ENCODE measurements around the gene OSBPL9. TPM values are rescaled to one million over a fixed set of nuclear protein-coding genes. Genes with fewer than 3 reads are reported as not detected.

OSBPL9 gene
- polyA plus RNA-seq, 4 donors: 19.7 to 72.9 (median 31.8) TPM

GRCh38 chr1:51679435-51679834 is 62.5 kb downstream of the OSBPL9 start:
- DNase-seq (no peak), FAIRE-seq (no peak)
- peaks cover 0 to 5% (median 0%) of the 10 kb centered on the region in 3 donors for H3K36me3 ChIP-seq (ENCODE audit: control insufficient read depth in 3 of 3, insufficient read depth in 2 of 3, low read depth in 1 of 3, low read length in 3 of 3)
- no peak overlapping the region for H3K27ac ChIP-seq (ENCODE audit: low read depth in 1 of 3, low read length in 2 of 3)
- H3K27me3 ChIP-seq (ENCODE audit: control insufficient read depth in 3 of 3, insufficient read depth in 3 of 3, low read length in 3 of 3): no peaks in the 10 kb centered on the region
- no peaks in the 10 kb centered on the region for H3K9me3 ChIP-seq (ENCODE audit: control insufficient read depth in 2 of 2, insufficient read depth in 1 of 2, low read depth in 1 of 2, low read length in 1 of 2)
- no peaks in the 10 kb centered on the region for H3K4me1 ChIP-seq (ENCODE audit: control insufficient read depth in 3 of 3, insufficient read depth in 2 of 3, low read depth in 1 of 3, low read length in 2 of 3)
- H3K4me3 ChIP-seq (ENCODE audit: low read depth in 1 of 3, low read length in 3 of 3): no peak overlapping the region

GRCh38 chr1:51684776-51685175 is 67.9 kb downstream of the OSBPL9 start:
- 96 to 99% (median 97%) methylated on average over 5 of the region's 5 CpGs for WGBS, 3 donors
- FAIRE-seq: no peak

GRCh38 chr1:51686450-51686849 is 69.6 kb downstream of the OSBPL9 start:
- Histone ChIP-seq H3K27me3 (ENCODE audit: control insufficient read depth in 3 of 3, insufficient read depth in 3 of 3, low read length in 3 of 3) (no peaks in the 10 kb centered on the region), H3K36me3 (ENCODE audit: control insufficient read depth in 3 of 3, insufficient read depth in 2 of 3, low read depth in 1 of 3, low read length in 3 of 3) (no peaks in the 10 kb centered on the region), H3K27ac (ENCODE audit: low read depth in 1 of 3, low read length in 2 of 3) (no peak overlapping the region), H3K4me3 (ENCODE audit: low read depth in 1 of 3, low read length in 3 of 3) (no peak overlapping the region), H3K9me3 (ENCODE audit: control insufficient read depth in 2 of 2, insufficient read depth in 1 of 2, low read depth in 1 of 2, low read length in 1 of 2) (no peaks in the 10 kb centered on the region), H3K4me1 (ENCODE audit: control insufficient read depth in 3 of 3, insufficient read depth in 2 of 3, low read depth in 1 of 3, low read length in 2 of 3) (no peaks in the 10 kb centered on the region)
- 55 to 68% (median 65%) methylated on average over 2 of the region's 2 CpGs for WGBS, 3 donors
- no peak for FAIRE-seq
- DNase-seq: no peak

More at GRCh38 chr1:51684776-51685175, 67.9 kb downstream of the OSBPL9 start:
- no peak for DNase-seq
- H3K36me3 ChIP-seq (ENCODE audit: control insufficient read depth in 3 of 3, insufficient read depth in 2 of 3, low read depth in 1 of 3, low read length in 3 of 3): no peaks in the 10 kb centered on the region
- H3K4me3 ChIP-seq (ENCODE audit: low read depth in 1 of 3, low read length in 3 of 3): no peak overlapping the region
- H3K9me3 ChIP-seq (ENCODE audit: control insufficient read depth in 2 of 2, insufficient read depth in 1 of 2, low read depth in 1 of 2, low read length in 1 of 2): no peaks in the 10 kb centered on the region
- no peaks in the 10 kb centered on the region for H3K27me3 ChIP-seq (ENCODE audit: control insufficient read depth in 3 of 3, insufficient read depth in 3 of 3, low read length in 3 of 3)
- H3K4me1 ChIP-seq (ENCODE audit: control insufficient read depth in 3 of 3, insufficient read depth in 2 of 3, low read depth in 1 of 3, low read length in 2 of 3): no peaks in the 10 kb centered on the region
- H3K27ac ChIP-seq (ENCODE audit: low read depth in 1 of 3, low read length in 2 of 3): no peak overlapping the region

- no peaks in the 10 kb centered on the region for H3K4me1 ChIP-seq (ENCODE audit: control insufficient read depth in 3 of 3, insufficient read depth in 2 of 3, low read depth in 1 of 3, low read length in 2 of 3)
- DNase-seq (no peak), FAIRE-seq (no peak)
- H3K4me3 ChIP-seq (ENCODE audit: low read depth in 1 of 3, low read length in 3 of 3): no peak overlapping the region
- H3K36me3 ChIP-seq (ENCODE audit: control insufficient read depth in 3 of 3, insufficient read depth in 2 of 3, low read depth in 1 of 3, low read length in 3 of 3): no peaks in the 10 kb centered on the region
- H3K27ac ChIP-seq (ENCODE audit: low read depth in 1 of 3, low read length in 2 of 3): no peak overlapping the region
- no peaks in the 10 kb centered on the region for H3K9me3 ChIP-seq (ENCODE audit: control insufficient read depth in 2 of 2, insufficient read depth in 1 of 2, low read depth in 1 of 2, low read length in 1 of 2)
- H3K27me3 ChIP-seq (ENCODE audit: control insufficient read depth in 3 of 3, insufficient read depth in 3 of 3, low read length in 3 of 3): no peaks in the 10 kb centered on the region
These were observed 72.2 kb downstream of the OSBPL9 start for GRCh38 chr1:51689075-51689440.

GRCh38 chr1:51689643-51690042 is 72.8 kb downstream of the OSBPL9 start:
- Histone ChIP-seq H3K36me3 (ENCODE audit: control insufficient read depth in 3 of 3, insufficient read depth in 2 of 3, low read depth in 1 of 3, low read length in 3 of 3) (no peaks in the 10 kb centered on the region), H3K27me3 (ENCODE audit: control insufficient read depth in 3 of 3, insufficient read depth in 3 of 3, low read length in 3 of 3) (no peaks in the 10 kb centered on the region), H3K4me3 (ENCODE audit: low read depth in 1 of 3, low read length in 3 of 3) (no peak overlapping the region), H3K9me3 (ENCODE audit: control insufficient read depth in 2 of 2, insufficient read depth in 1 of 2, low read depth in 1 of 2, low read length in 1 of 2) (no peaks in the 10 kb centered on the region), H3K4me1 (ENCODE audit: control insufficient read depth in 3 of 3, insufficient read depth in 2 of 3, low read depth in 1 of 3, low read length in 2 of 3) (no peaks in the 10 kb centered on the region), H3K27ac (ENCODE audit: low read depth in 1 of 3, low read length in 2 of 3) (no peak overlapping the region)
- FAIRE-seq: no peak
- no peak for DNase-seq

- Histone ChIP-seq H3K36me3 (ENCODE audit: control insufficient read depth in 3 of 3, insufficient read depth in 2 of 3, low read depth in 1 of 3, low read length in 3 of 3) (no peaks in the 10 kb centered on the region), H3K9me3 (ENCODE audit: control insufficient read depth in 2 of 2, insufficient read depth in 1 of 2, low read depth in 1 of 2, low read length in 1 of 2) (no peaks in the 10 kb centered on the region), H3K27me3 (ENCODE audit: control insufficient read depth in 3 of 3, insufficient read depth in 3 of 3, low read length in 3 of 3) (no peaks in the 10 kb centered on the region), H3K4me3 (ENCODE audit: low read depth in 1 of 3, low read length in 3 of 3) (no peak overlapping the region), H3K4me1 (ENCODE audit: control insufficient read depth in 3 of 3, insufficient read depth in 2 of 3, low read depth in 1 of 3, low read length in 2 of 3) (no peaks in the 10 kb centered on the region), H3K27ac (ENCODE audit: low read depth in 1 of 3, low read length in 2 of 3) (no peak overlapping the region)
- WGBS, 3 donors: 63 to 80% (median 71%) methylated on average over 3 of the region's 3 CpGs
- FAIRE-seq: no peak
- peak in 1 of 2 donors; percentile 27 for DNase-seq
These were observed 73.5 kb downstream of the OSBPL9 start for GRCh38 chr1:51690285-51690961.

GRCh38 chr1:51691920-51692319 is 75.0 kb downstream of the OSBPL9 start:
- H3K36me3 ChIP-seq (ENCODE audit: control insufficient read depth in 3 of 3, insufficient read depth in 2 of 3, low read depth in 1 of 3, low read length in 3 of 3): no peaks in the 10 kb centered on the region
- no peaks in the 10 kb centered on the region for H3K4me1 ChIP-seq (ENCODE audit: control insufficient read depth in 3 of 3, insufficient read depth in 2 of 3, low read depth in 1 of 3, low read length in 2 of 3)
- FAIRE-seq (no peak), DNase-seq (no peak)
- no peak overlapping the region for H3K27ac ChIP-seq (ENCODE audit: low read depth in 1 of 3, low read length in 2 of 3)
- H3K27me3 ChIP-seq (ENCODE audit: control insufficient read depth in 3 of 3, insufficient read depth in 3 of 3, low read length in 3 of 3): no peaks in the 10 kb centered on the region
- WGBS, 3 donors: 84 to 89% (median 86%) methylated on average over 5 of the region's 5 CpGs
- H3K4me3 ChIP-seq (ENCODE audit: low read depth in 1 of 3, low read length in 3 of 3): no peak overlapping the region
- H3K9me3 ChIP-seq (ENCODE audit: control insufficient read depth in 2 of 2, insufficient read depth in 1 of 2, low read depth in 1 of 2, low read length in 1 of 2): no peaks in the 10 kb centered on the region

GRCh38 chr1:51693419-51694155 is 76.7 kb downstream of the OSBPL9 start:
- FAIRE-seq: no peak
- no peaks in the 10 kb centered on the region for H3K4me1 ChIP-seq (ENCODE audit: control insufficient read depth in 3 of 3, insufficient read depth in 2 of 3, low read depth in 1 of 3, low read length in 2 of 3)
- H3K4me3 ChIP-seq (ENCODE audit: low read depth in 1 of 3, low read length in 3 of 3): no peak overlapping the region
- H3K27me3 ChIP-seq (ENCODE audit: control insufficient read depth in 3 of 3, insufficient read depth in 3 of 3, low read length in 3 of 3): no peaks in the 10 kb centered on the region
- no peak overlapping the region for H3K27ac ChIP-seq (ENCODE audit: low read depth in 1 of 3, low read length in 2 of 3)
- H3K36me3 ChIP-seq (ENCODE audit: control insufficient read depth in 3 of 3, insufficient read depth in 2 of 3, low read depth in 1 of 3, low read length in 3 of 3): no peaks in the 10 kb centered on the region
- peak in 1 of 2 donors; percentile 5 for DNase-seq
- WGBS, 3 donors: 62 to 73% (median 67%) methylated on average over 4 of the region's 4 CpGs
- no peaks in the 10 kb centered on the region for H3K9me3 ChIP-seq (ENCODE audit: control insufficient read depth in 2 of 2, insufficient read depth in 1 of 2, low read depth in 1 of 2, low read length in 1 of 2)

- DNase-seq (no peak), FAIRE-seq (no peak)
- no peaks in the 10 kb centered on the region for H3K4me1 ChIP-seq (ENCODE audit: control insufficient read depth in 3 of 3, insufficient read depth in 2 of 3, low read depth in 1 of 3, low read length in 2 of 3)
- WGBS, 3 donors: 95 to 98% (median 97%) methylated on average over 3 of the region's 3 CpGs
- H3K36me3 ChIP-seq (ENCODE audit: control insufficient read depth in 3 of 3, insufficient read depth in 2 of 3, low read depth in 1 of 3, low read length in 3 of 3): no peaks in the 10 kb centered on the region
- H3K27me3 ChIP-seq (ENCODE audit: control insufficient read depth in 3 of 3, insufficient read depth in 3 of 3, low read length in 3 of 3): no peaks in the 10 kb centered on the region
- no peaks in the 10 kb centered on the region for H3K9me3 ChIP-seq (ENCODE audit: control insufficient read depth in 2 of 2, insufficient read depth in 1 of 2, low read depth in 1 of 2, low read length in 1 of 2)
- H3K4me3 ChIP-seq (ENCODE audit: low read depth in 1 of 3, low read length in 3 of 3): no peak overlapping the region
- H3K27ac ChIP-seq (ENCODE audit: low read depth in 1 of 3, low read length in 2 of 3): no peak overlapping the region
These were observed 80.3 kb downstream of the OSBPL9 start for GRCh38 chr1:51697166-51697565.

Data from small intestine (tissue), 7 donors.